ENCODE results near the gene TSLP.
A peak's percentile ranks its signal among the peaks of the same experiment; 100 is the strongest.

TSLP gene

GRCh38 chr5:111071413-111071812 is at the start of gene TSLP:
Gene TSLP (plus strand): TSS chr5:111071713. CDS start chr5:111071891, 178 bp downstream.
- DNase-seq = no peak

- DNase-seq = no peak
Measured at GRCh38 chr5:111022301-111022700, 49.2 kb upstream of the TSLP start.

GRCh38 chr5:111028865-111029264 is 42.6 kb upstream of the TSLP start:
- no peak for DNase-seq

GRCh38 chr5:111043712-111044506 is 27.6 kb upstream of the TSLP start:
- no peak for DNase-seq

- DNase-seq = no peak
Measured at GRCh38 chr5:111058064-111058463, 13.4 kb upstream of the TSLP start.

GRCh38 chr5:111060169-111060568 is 11.3 kb upstream of the TSLP start:
- no peak for DNase-seq

- DNase-seq = no peak
Measured at GRCh38 chr5:111061618-111062017, 9.9 kb upstream of the TSLP start.

GRCh38 chr5:111063709-111064322 is 7.7 kb upstream of the TSLP start:
- no peak for DNase-seq

GRCh38 chr5:111066261-111066938 is 5.1 kb upstream of the TSLP start:
- no peak for DNase-seq

GRCh38 chr5:111068213-111068612 is 3.3 kb upstream of the TSLP start:
- DNase-seq = no peak

- DNase-seq = no peak
Measured at GRCh38 chr5:111069839-111070238, 1.7 kb upstream of the TSLP start.

- peak; percentile 65 for DNase-seq
Measured at GRCh38 chr5:111070272-111071134, 1.0 kb upstream of the TSLP start.

GRCh38 chr5:111072949-111073682 is 1.6 kb downstream of the TSLP start:
- peak; percentile 79 for DNase-seq

GRCh38 chr5:111074244-111074643 is 2.7 kb downstream of the TSLP start:
- no peak for DNase-seq

- DNase-seq = no peak
Measured at GRCh38 chr5:111075520-111075919, 4.0 kb downstream of the TSLP start.

- DNase-seq = no peak
Measured at GRCh38 chr5:111076091-111076490, 4.6 kb downstream of the TSLP start.

- no peak for DNase-seq
Measured at GRCh38 chr5:111077678-111078077, 6.2 kb downstream of the TSLP start.

- no peak for DNase-seq
Measured at GRCh38 chr5:111079846-111080245, 8.3 kb downstream of the TSLP start.

- DNase-seq = no peak
Measured at GRCh38 chr5:111083323-111083722, 11.8 kb downstream of the TSLP start.

- peak; percentile 98 for DNase-seq
Measured at GRCh38 chr5:111092062-111092853, 20.7 kb downstream of the TSLP start, which contains the start of gene WDR36. Gene WDR36 (plus strand): TSS chr5:111092348. CDS start chr5:111092457, 109 bp downstream.

- no peak for DNase-seq
Measured at GRCh38 chr5:111095982-111096381, 24.5 kb downstream of the TSLP start.
